OCI-LY3 (cell line): ENCODE results near the gene ZRANB1.

Experiments used
- H2AFZ ChIP-seq: fragments of 200-600, 300-600 bp; shearing (Covaris generic); 2 replicates; pipeline ENCODE4 v1.6.0; 2014; ENCODE audit warnings: antibody characterized with exemption, low read depth, low read length
- H3K27ac ChIP-seq: fragments of 200-600, 300-600 bp; sonication (generic); 2 replicates; pipeline ENCODE4 v1.5.1; 2014; ENCODE audit warnings: mild to moderate bottlenecking, low read length, moderate library complexity, mixed read lengths
- H3K27me3 ChIP-seq: fragments of 200-600, 300-600 bp; sonication (generic); 2 replicates; pipeline ENCODE4 v1.6.1; 2014; ENCODE audit warnings: low read depth, low read length, mixed read lengths
- H3K36me3 ChIP-seq: fragments of 200-600, 300-600 bp; sonication (generic); replicated peaks from 2 replicates; pipeline ENCODE3; 2014; ENCODE audit warnings: low read depth, low read length, mixed read lengths
- H3K4me1 ChIP-seq: fragments of 300-600, 200-600 bp; sonication (generic); 2 replicates; pipeline ENCODE4 v1.6.1; 2014; ENCODE audit warnings: low read length, mixed read lengths
- H3K4me2 ChIP-seq: fragments of 200-600, 300-600 bp; sonication (generic); 2 replicates; pipeline ENCODE4 v1.6.1; 2014; ENCODE audit warnings: low read length, mixed read lengths
- H3K4me3 ChIP-seq: fragments of 300-600, 200-600 bp; sonication (generic); 2 replicates; pipeline ENCODE4 v1.5.1; 2014; ENCODE audit warnings: antibody characterized with exemption, mild to moderate bottlenecking, low read length, moderate library complexity
- H3K79me2 ChIP-seq: fragments of 300-600, 200-600 bp; shearing (Covaris generic); 2 replicates; pipeline ENCODE4 v1.6.1; 2014; ENCODE audit warnings: mild to moderate bottlenecking, low read length, mixed read lengths
- H3K9ac ChIP-seq: fragments of 300-600, 200-600 bp; shearing (Covaris generic); 2 replicates; pipeline ENCODE4 v1.6.0; 2014; ENCODE audit warnings: mild to moderate bottlenecking, low read length, moderate library complexity
- H3K9me3 ChIP-seq: fragments of 200-600, 300-600 bp; shearing (Covaris generic); 2 replicates; pipeline ENCODE4 v1.6.1; 2014; ENCODE audit warnings: low read length, mixed read lengths; ENCODE audit not compliant: insufficient read depth
- H4K20me1 ChIP-seq: fragments of 200-600, 300-600 bp; sonication (generic); 2 replicates; pipeline ENCODE4 v1.6.1; 2016; ENCODE audit warnings: low read length, mixed read lengths; ENCODE audit not compliant: insufficient read depth
- EZH2phosphoT487 ChIP-seq: fragments of 200-600 bp; shearing (Covaris generic); IDR thresholded peaks from 2 replicates; pipeline ENCODE4 v1.6.1; 2018; ENCODE audit warnings: antibody characterized with exemption, mixed run types, low read depth
- TF ChIP-seq, protein P1 (sequence below): fragments of 200-600, 300-600 bp; sonication (generic); IDR thresholded peaks from 2 replicates; pipeline ENCODE4 v1.5.1; 2014; ENCODE audit warnings: antibody characterized with exemption, low read length, low read depth

ZRANB1 gene

GRCh38 chr10:124974131-124974530 is 32.2 kb downstream of the ZRANB1 start:
- peaks cover 2% of the 10 kb centered on the region for H3K36me3 ChIP-seq
- H3K4me3 ChIP-seq = no peak overlapping the region
- H3K27me3 ChIP-seq = no peaks in the 10 kb centered on the region
- no peak overlapping the region for H3K27ac ChIP-seq
- no peak for TF ChIP-seq EZH2phosphoT487
- TF ChIP-seq, protein P1, sequence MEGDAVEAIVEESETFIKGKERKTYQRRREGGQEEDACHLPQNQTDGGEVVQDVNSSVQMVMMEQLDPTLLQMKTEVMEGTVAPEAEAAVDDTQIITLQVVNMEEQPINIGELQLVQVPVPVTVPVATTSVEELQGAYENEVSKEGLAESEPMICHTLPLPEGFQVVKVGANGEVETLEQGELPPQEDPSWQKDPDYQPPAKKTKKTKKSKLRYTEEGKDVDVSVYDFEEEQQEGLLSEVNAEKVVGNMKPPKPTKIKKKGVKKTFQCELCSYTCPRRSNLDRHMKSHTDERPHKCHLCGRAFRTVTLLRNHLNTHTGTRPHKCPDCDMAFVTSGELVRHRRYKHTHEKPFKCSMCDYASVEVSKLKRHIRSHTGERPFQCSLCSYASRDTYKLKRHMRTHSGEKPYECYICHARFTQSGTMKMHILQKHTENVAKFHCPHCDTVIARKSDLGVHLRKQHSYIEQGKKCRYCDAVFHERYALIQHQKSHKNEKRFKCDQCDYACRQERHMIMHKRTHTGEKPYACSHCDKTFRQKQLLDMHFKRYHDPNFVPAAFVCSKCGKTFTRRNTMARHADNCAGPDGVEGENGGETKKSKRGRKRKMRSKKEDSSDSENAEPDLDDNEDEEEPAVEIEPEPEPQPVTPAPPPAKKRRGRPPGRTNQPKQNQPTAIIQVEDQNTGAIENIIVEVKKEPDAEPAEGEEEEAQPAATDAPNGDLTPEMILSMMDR = no peak
- no peaks in the 10 kb centered on the region for H3K9me3 ChIP-seq
- no peak overlapping the region for H3K4me2 ChIP-seq
- H3K79me2 ChIP-seq = no peaks in the 10 kb centered on the region
- no peak overlapping the region for H2AFZ ChIP-seq
- no peaks in the 10 kb centered on the region for H3K4me1 ChIP-seq
- no peak overlapping the region for H3K9ac ChIP-seq
- H4K20me1 ChIP-seq = peaks cover 8% of the 10 kb centered on the region; the same call in 1 of the 2 replicates

GRCh38 chr10:124975977-124976514 is 34.1 kb downstream of the ZRANB1 start:
- Histone ChIP-seq H2AFZ (no peak overlapping the region), H3K4me2 (no peak overlapping the region), H3K36me3 (peaks cover 2% of the 10 kb centered on the region), H3K4me1 (no peaks in the 10 kb centered on the region), H4K20me1 (peaks cover 11% of the 10 kb centered on the region; the same call in 1 of the 2 replicates), H3K9ac (no peak overlapping the region), H3K4me3 (no peak overlapping the region), H3K27me3 (no peaks in the 10 kb centered on the region), H3K27ac (no peak overlapping the region), H3K9me3 (no peaks in the 10 kb centered on the region), H3K79me2 (no peaks in the 10 kb centered on the region)
- TF ChIP-seq EZH2phosphoT487 = no peak
- TF ChIP-seq, protein P1 = no peak

GRCh38 chr10:124977161-124977560 is 35.2 kb downstream of the ZRANB1 start:
- H3K4me1 ChIP-seq = no peaks in the 10 kb centered on the region
- H3K79me2 ChIP-seq = no peaks in the 10 kb centered on the region
- peaks cover 11% of the 10 kb centered on the region for H4K20me1 ChIP-seq
- H3K9me3 ChIP-seq = no peaks in the 10 kb centered on the region
- no peak overlapping the region for H3K4me2 ChIP-seq
- no peak overlapping the region for H3K9ac ChIP-seq
- H3K27me3 ChIP-seq = no peaks in the 10 kb centered on the region
- no peak overlapping the region for H2AFZ ChIP-seq
- H3K36me3 ChIP-seq = peaks cover 4% of the 10 kb centered on the region
- no peak overlapping the region for H3K27ac ChIP-seq
- TF ChIP-seq, protein P1 = no peak
- no peak overlapping the region for H3K4me3 ChIP-seq

GRCh38 chr10:124977648-124978375 is 35.9 kb downstream of the ZRANB1 start:
- no peaks in the 10 kb centered on the region for H3K27me3 ChIP-seq
- no peak overlapping the region for H3K4me3 ChIP-seq
- H3K9ac ChIP-seq = no peak overlapping the region
- no peaks in the 10 kb centered on the region for H3K79me2 ChIP-seq
- H3K4me2 ChIP-seq = no peak overlapping the region
- H4K20me1 ChIP-seq = peaks cover 12% of the 10 kb centered on the region
- H2AFZ ChIP-seq = no peak overlapping the region
- no peaks in the 10 kb centered on the region for H3K9me3 ChIP-seq
- no peak for TF ChIP-seq EZH2phosphoT487
- TF ChIP-seq, protein P1 = no peak
- no peaks in the 10 kb centered on the region for H3K4me1 ChIP-seq
- H3K36me3 ChIP-seq = peaks cover 7% of the 10 kb centered on the region
- H3K27ac ChIP-seq = no peak overlapping the region
